Mammary epithelial cell (primary cell): Measurements from ENCODE around the gene PIK3R1.

Experiments used
- EZH2 ChIP-seq: IDR thresholded peaks from 2 replicates; pipeline ENCODE4 v1.6.1; 2012; ENCODE audit warnings: low read length, inconsistent platforms, borderline replicate concordance
- TF ChIP-seq, protein P1 (sequence below), 2 donors: IDR thresholded peaks in 1 of 2; conservative IDR thresholded peaks in 1 of 2; 2 replicates each; pipeline ENCODE4 v1.5.1; 2011 to 2012; ENCODE audit warnings: inconsistent platforms in 2 of 2, low read length in 2 of 2, mild to moderate bottlenecking in 2 of 2, control low read depth in 1 of 2, low read depth in 1 of 2; ENCODE audit not compliant: insufficient read depth in 1 of 2; ENCODE audit errors: extremely low read depth in 1 of 2

DNA sequence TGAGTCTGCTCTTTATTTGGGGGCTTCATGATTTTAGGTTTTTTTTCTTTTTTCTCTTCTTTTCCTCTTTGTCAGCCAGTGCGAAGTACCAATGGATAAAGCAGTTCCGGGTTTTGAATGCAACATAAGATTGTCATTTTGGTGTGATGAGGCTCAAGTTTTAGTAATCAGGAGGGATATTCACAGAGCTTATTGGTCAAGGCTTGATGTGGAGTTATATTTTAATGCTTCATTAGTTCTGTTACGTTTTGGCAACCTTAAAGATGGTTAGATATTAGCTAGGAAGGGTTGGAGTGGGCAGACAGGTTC is 1.4 kb downstream of the PIK3R1 start:
- TF ChIP-seq, protein P1, sequence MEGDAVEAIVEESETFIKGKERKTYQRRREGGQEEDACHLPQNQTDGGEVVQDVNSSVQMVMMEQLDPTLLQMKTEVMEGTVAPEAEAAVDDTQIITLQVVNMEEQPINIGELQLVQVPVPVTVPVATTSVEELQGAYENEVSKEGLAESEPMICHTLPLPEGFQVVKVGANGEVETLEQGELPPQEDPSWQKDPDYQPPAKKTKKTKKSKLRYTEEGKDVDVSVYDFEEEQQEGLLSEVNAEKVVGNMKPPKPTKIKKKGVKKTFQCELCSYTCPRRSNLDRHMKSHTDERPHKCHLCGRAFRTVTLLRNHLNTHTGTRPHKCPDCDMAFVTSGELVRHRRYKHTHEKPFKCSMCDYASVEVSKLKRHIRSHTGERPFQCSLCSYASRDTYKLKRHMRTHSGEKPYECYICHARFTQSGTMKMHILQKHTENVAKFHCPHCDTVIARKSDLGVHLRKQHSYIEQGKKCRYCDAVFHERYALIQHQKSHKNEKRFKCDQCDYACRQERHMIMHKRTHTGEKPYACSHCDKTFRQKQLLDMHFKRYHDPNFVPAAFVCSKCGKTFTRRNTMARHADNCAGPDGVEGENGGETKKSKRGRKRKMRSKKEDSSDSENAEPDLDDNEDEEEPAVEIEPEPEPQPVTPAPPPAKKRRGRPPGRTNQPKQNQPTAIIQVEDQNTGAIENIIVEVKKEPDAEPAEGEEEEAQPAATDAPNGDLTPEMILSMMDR (conservative IDR thresholded peaks at IDR 0.05 in 1 of 2, IDR thresholded peaks at IDR 0.05 in 1 of 2; ENCODE audit: extremely low read depth in 1 of 2, insufficient read depth in 1 of 2, low read depth in 1 of 2, low read length in 2 of 2) = no peak
- no peak for TF ChIP-seq EZH2
